ENCODE data around the gene FBXL20.
"Not testable (repeated sequence)": the region's sequence is repeated elsewhere in the genome, so short reads cannot be mapped to it uniquely, and the experiment has no call there.

The FBXL20 gene

DNA sequence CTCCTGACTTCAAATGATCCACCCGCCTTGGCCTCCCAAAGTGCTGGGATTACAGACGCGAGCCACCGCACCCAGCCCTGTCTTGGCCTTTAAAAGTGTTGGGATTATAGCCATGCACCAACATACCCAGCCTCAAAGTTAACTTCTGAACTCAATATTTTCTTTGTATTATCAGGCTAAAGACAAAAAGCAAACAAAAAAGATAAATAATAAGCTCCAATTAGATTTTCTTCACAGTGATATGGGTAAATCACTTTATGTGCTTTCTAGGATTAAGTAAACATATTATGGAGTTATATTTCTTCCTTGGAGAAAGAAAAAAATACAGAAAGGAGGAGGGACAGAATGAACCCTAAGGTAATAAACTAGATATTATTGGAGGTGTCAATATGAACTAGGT lies 74.3 kb downstream of the FBXL20 start:
- no peak for DNase-seq

DNA sequence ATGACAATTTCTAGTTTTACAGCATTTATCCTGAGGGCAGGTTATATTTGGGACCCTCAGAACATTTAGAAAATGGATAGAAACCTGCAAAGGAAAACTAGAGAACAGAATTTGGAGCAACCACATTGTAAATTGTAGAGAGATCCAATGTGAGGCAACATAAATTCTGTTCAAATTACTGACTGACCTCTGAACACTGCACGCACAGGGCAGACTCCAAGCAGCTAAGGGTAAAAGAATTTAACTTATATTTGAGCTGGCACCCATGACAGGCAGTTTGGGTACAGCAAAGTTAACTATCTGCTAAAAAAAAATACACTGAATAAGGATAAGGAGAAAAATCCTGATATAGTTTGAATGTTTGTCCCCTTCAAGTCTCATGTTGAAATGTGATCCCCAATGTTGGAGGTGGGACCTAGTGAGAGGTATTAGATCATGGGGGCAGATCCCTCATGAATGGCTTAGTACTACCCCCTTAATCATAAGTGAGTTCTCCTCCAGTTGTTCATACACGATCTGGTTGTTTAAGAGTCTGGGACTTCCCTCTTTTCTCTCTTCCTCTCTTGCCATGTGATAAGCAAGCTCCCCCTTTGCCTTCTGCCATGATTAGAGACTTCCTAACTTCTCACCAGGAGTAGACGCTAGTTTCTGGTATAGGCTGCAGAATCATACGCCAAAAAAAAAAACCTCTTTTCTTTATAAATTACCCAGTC lies 75.7 kb downstream of the FBXL20 start:
- DNase-seq: no peak

GRCh38 chr17:39318636-39319035 lies 82.8 kb downstream of the FBXL20 start:
- no peak for DNase-seq

- DNase-seq: no peak
Observed at GRCh38 chr17:39306509-39307212, 94.8 kb downstream of the FBXL20 start.

- DNase-seq: no peak
Observed at GRCh38 chr17:39305978-39306377, 95.4 kb downstream of the FBXL20 start.

GRCh38 chr17:39304188-39304587 lies 97.2 kb downstream of the FBXL20 start:
- DNase-seq: no peak

- DNase-seq: no peak
Observed at GRCh38 chr17:39294060-39294459, 107.4 kb downstream of the FBXL20 start.

DNA sequence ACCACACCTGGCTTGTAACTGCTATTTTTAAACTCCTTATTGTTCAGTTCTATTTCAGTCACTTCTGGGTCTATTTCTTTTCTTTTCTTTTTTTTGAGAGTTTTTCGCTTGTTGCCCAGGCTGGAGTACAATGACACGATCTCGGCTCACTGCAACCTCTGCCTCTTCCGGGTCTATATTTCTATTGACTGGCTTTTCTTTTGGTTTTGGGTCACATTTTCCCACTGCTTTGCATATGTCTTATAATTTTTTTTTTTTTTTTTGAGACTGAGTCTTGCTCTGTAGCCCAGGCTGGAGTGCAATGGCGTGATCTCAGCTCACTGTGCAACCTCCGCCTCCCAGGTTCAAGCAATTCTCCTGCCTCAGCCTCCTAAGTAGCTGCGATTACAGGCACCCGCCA lies 108.9 kb downstream of the FBXL20 start:
- DNase-seq: not testable (repeated sequence)

DNA sequence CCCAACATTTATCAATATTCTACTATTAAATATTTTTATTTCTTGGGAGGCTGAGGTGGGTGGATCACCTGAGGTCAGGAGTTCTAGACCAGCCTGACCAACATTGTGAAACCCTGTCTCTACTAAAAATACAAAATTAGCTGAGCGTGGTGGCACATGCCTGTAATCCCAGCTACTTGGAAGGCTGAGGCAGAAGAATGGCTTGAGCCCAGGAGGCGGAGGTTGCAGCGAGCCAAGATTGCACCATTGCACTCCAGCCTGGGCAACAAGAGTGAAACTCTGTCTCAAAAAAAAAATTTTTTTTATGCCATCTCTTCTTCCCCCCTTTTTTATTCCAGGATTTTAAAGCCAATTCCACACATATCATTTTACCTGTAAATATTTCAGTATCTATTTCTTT lies 114.9 kb downstream of the FBXL20 start:
- not testable (repeated sequence) for DNase-seq

DNA sequence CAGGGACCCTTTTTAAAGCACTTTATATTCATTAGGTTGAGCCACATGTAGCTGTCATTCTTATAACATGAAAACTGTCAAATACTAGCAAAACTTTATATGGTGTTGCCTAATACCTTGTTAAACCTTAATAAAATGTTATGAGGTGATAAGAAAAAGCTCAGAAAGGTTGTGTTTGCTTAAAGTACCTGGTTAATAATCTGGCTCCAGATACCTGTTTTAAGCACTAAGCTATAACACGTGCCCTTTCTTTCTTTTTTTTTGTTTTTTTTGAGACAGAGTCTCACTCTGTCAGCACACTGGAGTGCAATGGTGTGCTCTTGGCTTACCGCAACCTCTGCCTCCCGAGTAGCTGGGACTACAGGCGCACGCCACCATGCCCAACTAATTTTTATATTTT lies 116.7 kb downstream of the FBXL20 start:
- no peak for DNase-seq

- DNase-seq: no peak
Observed at GRCh38 chr17:39283896-39284295, 117.5 kb downstream of the FBXL20 start.

DNA sequence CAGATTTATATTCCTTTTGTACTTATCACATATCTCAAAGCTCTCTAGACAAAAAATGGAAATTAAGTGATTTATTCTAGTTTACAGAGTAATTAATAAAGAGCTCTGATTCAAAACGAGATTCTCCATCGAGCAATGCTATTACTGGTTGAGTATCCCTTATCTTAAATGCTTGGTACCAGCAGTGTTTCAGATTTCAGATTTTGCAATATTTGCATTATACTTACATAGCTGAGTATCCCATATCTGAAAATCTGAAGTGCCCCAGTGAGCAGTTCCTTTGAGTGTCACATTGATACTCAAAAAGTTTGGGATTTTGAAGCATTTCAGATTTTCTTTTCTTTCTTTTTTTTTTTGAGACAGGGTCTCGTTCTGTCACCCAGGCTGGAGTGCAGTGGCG lies 118.3 kb downstream of the FBXL20 start:
- no peak for DNase-seq

GRCh38 chr17:39281806-39282205 lies 119.6 kb downstream of the FBXL20 start:
- no peak for DNase-seq

GRCh38 chr17:39278246-39278645 lies 123.2 kb downstream of the FBXL20 start:
- not testable (repeated sequence) for DNase-seq

GRCh38 chr17:39277110-39277509 lies 124.3 kb downstream of the FBXL20 start:
- no peak for DNase-seq

GRCh38 chr17:39276113-39276512 lies 125.3 kb downstream of the FBXL20 start:
- DNase-seq: no peak

DNA sequence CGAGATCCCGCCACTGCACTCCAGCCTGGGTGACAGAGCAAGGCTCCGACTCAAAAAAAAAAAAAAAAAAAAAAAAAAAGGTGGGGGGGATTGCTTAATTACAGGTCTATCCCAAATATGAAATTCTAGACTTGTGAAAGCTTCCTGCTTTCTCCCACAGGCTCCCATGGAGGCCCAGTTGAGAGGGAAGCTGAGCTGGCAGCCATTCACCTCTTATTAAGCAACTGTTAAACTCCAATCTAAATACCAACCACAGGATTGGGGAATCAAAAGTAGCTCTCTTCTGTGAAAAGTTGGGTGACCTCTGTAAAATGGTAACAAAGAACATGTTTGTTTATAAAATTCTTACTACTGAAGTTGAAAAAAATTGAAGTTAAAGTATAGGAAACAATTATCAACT lies 129.9 kb downstream of the FBXL20 start:
- no peak for DNase-seq

GRCh38 chr17:39270923-39271322 lies 130.5 kb downstream of the FBXL20 start:
- peak in 1 of 3 experiments; percentile 5 for DNase-seq

DNA sequence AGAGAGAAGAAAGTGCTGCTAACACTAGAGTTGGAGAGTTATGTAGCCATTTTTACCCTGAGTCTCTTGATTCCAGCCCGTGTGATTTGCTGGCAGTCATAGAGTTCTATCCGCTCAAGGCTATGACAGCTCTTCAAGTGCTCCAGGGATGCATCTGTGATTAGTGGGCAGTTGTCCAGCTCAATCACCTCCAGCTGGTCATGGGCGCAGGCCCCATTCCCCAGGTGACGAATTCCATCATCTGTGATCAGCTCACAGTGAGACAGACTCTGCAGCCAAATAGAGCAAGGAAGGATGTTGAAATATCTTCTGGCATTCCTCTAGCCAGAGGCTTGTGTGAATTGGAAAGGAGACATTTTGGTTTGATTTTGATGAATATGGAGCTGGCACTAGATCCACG lies 137.3 kb downstream of the FBXL20 start:
- DNase-seq: no peak

GRCh38 chr17:39261286-39261685 lies 140.1 kb downstream of the FBXL20 start:
- peak in 2 of 3 experiments; percentile 9 to 16 for DNase-seq

- no peak for DNase-seq
Observed at GRCh38 chr17:39252788-39253460, 148.5 kb downstream of the FBXL20 start.

DNA sequence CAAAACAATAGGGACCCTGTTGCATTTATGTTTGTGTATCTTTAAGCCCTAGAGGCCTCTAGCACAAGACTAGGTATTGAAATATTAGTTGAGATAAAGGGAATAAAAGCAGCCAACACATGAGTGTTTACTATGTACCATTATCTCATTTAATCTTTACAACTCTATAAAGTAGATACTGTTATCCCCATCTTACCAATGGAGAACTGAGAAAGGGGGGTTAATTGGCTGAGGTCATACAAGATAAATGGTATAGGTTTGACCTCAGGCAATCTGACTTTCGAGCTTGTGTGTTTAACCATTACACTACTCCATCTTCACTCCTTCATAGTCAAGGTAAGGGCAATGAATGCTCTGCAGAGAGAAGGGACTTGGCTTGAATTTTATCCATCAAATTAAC lies 149.4 kb downstream of the FBXL20 start:
- DNase-seq: no peak

- DNase-seq: not testable (repeated sequence)
Observed at GRCh38 chr17:39250076-39250475, 151.3 kb downstream of the FBXL20 start.

DNA sequence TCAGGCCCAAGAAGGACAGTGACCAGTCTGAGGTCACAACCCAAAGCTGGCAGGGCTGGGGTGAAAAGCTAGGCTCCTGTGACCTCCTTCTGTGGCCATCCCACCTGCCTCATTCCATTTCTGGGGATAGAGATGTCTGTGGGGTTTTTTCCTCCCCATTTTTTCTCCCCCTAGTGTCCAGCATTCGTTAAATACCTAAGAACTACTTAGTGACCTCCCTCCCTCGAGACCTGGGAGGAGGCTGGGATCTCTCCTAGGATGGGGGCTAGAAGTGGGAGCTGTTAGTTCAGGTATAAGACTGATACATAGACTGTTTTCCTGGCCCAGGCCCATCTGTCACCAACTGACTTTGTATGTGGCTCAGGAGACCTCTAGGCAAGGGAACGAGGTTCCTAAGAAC lies 155.2 kb downstream of the FBXL20 start:
- no peak for DNase-seq
